Muscle of leg (tissue), 9 donors: ENCODE measurements around the gene CORO1A. TPM values are rescaled to one million over a fixed set of nuclear protein-coding genes. Genes with fewer than 3 reads are reported as not detected.

ENCODE experiments used
- polyA plus RNA-seq, 8 donors: library from polyadenylated mRNA; unstranded; fragments of 120-200 nt; gene quantifications; one replicate each; pipeline versions ENCODE4 v1.2.1 to v1.2.3, GENCODE V29; 2013; ENCODE audit warnings: inconsistent platforms in 1 of 8, low replicate concordance in 1 of 8; ENCODE audit not compliant: insufficient read length in 8 of 8, insufficient read depth in 1 of 8
- total RNA-seq: library from RNA; stranded (reverse); fragments of 120-200 nt; gene quantifications from one replicate; pipeline ENCODE4 v1.2.4, GENCODE V29; 2013

The CORO1A gene
- total and polyA plus RNA-seq, 9 donors: 4.7 to 28.0 (median 20.4) TPM

Other genes starting within 250 kb of the CORO1A start
- gene TMEM219, start 221.5 kb upstream of the CORO1A start, total RNA-seq: 49.5 TPM
- gene TMEM219, start 221.5 kb upstream of the CORO1A start, polyA plus RNA-seq: 10 to 100 TPM; 53.8 to 73.8 (median 62.0) TPM
- 28.0 TPM for gene TAOK2, start 209.7 kb upstream of the CORO1A start, total RNA-seq
- 10 to 100 TPM; 30.8 to 43.3 (median 38.8) TPM for gene TAOK2, start 209.7 kb upstream of the CORO1A start, polyA plus RNA-seq
- gene HIRIP3, start 188.0 kb upstream of the CORO1A start, total RNA-seq: 10.5 TPM
- 10 to 100 TPM; 14.5 to 18.5 (median 17.1) TPM for gene HIRIP3, start 188.0 kb upstream of the CORO1A start, polyA plus RNA-seq
- gene INO80E, start 187.4 kb upstream of the CORO1A start, total RNA-seq: 32.9 TPM
- gene INO80E, start 187.4 kb upstream of the CORO1A start, polyA plus RNA-seq: 10 to 100 TPM; 29.5 to 41.8 (median 36.5) TPM
- gene DOC2A, start 172.6 kb upstream of the CORO1A start, total RNA-seq: 0.22 TPM
- gene DOC2A, start 172.6 kb upstream of the CORO1A start, polyA plus RNA-seq: 1 to 10 TPM in 4 of 8 donors, under 1 TPM in 4; 0.66 to 1.8 (median 0.96) TPM
- gene C16orf92, start 160.4 kb upstream of the CORO1A start, total RNA-seq: not detected
- not detected for gene C16orf92, start 160.4 kb upstream of the CORO1A start, polyA plus RNA-seq
- gene TLCD3B, start 152.3 kb upstream of the CORO1A start, total RNA-seq: 0.40 TPM
- gene TLCD3B, start 152.3 kb upstream of the CORO1A start, polyA plus RNA-seq: 1 to 10 TPM in 1 of 8 donors, under 1 TPM in 7; 0.25 to 1.7 (median 0.72) TPM
- 1,578 TPM for gene ALDOA, start 117.8 kb upstream of the CORO1A start, total RNA-seq
- gene ALDOA, start 117.8 kb upstream of the CORO1A start, polyA plus RNA-seq: 1,000 to 10,000 TPM; 1,252 to 2,647 (median 2,103) TPM
- gene PPP4C, start 107.6 kb upstream of the CORO1A start, total RNA-seq: 39.4 TPM
- 10 to 100 TPM; 64.6 to 77.4 (median 70.4) TPM for gene PPP4C, start 107.6 kb upstream of the CORO1A start, polyA plus RNA-seq
- 0.31 TPM for gene TBX6, start 91.7 kb upstream of the CORO1A start, total RNA-seq
- 1 to 10 TPM in 3 of 8 donors, under 1 TPM in 5; 0.18 to 1.3 (median 0.54) TPM for gene TBX6, start 91.7 kb upstream of the CORO1A start, polyA plus RNA-seq
- 13.9 TPM for gene YPEL3, start 87.4 kb upstream of the CORO1A start, total RNA-seq
- 10 to 100 TPM; 22.3 to 45.8 (median 28.3) TPM for gene YPEL3, start 87.4 kb upstream of the CORO1A start, polyA plus RNA-seq
- gene GDPD3, start 70.1 kb upstream of the CORO1A start, total RNA-seq: 3.3 TPM
- gene GDPD3, start 70.1 kb upstream of the CORO1A start, polyA plus RNA-seq: 1 to 10 TPM; 5.0 to 8.7 (median 6.1) TPM
- 14.9 TPM for gene MAPK3, start 60.4 kb upstream of the CORO1A start, total RNA-seq
- 10 to 100 TPM; 39.4 to 60.0 (median 43.1) TPM for gene MAPK3, start 60.4 kb upstream of the CORO1A start, polyA plus RNA-seq
- gene BOLA2B, start 10.1 kb downstream of the CORO1A start, total RNA-seq: 81.7 TPM
- 10 to 100 TPM; 24.0 to 34.6 (median 30.5) TPM for gene BOLA2B, start 10.1 kb downstream of the CORO1A start, polyA plus RNA-seq
- 11.9 TPM for gene SLX1A, start 10.3 kb downstream of the CORO1A start, total RNA-seq
- gene SLX1A, start 10.3 kb downstream of the CORO1A start, polyA plus RNA-seq: 10 to 100 TPM; 11.1 to 27.3 (median 17.7) TPM
- 6.3 TPM for gene SULT1A3, start 15.7 kb downstream of the CORO1A start, total RNA-seq
- gene SULT1A3, start 15.7 kb downstream of the CORO1A start, polyA plus RNA-seq: 1 to 10 TPM; 2.2 to 6.5 (median 4.2) TPM
- gene NPIPB13, start 64.9 kb downstream of the CORO1A start, total RNA-seq: 2.8 TPM
- gene NPIPB13, start 64.9 kb downstream of the CORO1A start, polyA plus RNA-seq: 1 to 10 TPM; 1.8 to 8.3 (median 4.5) TPM
- gene CD2BP2, start 171.7 kb downstream of the CORO1A start, total RNA-seq: 34.0 TPM
- 10 to 100 TPM; 32.3 to 44.2 (median 38.8) TPM for gene CD2BP2, start 171.7 kb downstream of the CORO1A start, polyA plus RNA-seq
- 16.9 TPM for gene TBC1D10B, start 186.9 kb downstream of the CORO1A start, total RNA-seq
- gene TBC1D10B, start 186.9 kb downstream of the CORO1A start, polyA plus RNA-seq: 10 to 100 TPM; 27.4 to 38.9 (median 33.5) TPM
- 10,279 TPM for gene MYL11, start 191.2 kb downstream of the CORO1A start, total RNA-seq
- gene MYL11, start 191.2 kb downstream of the CORO1A start, polyA plus RNA-seq: 1,000 to 10,000 TPM; 4,424 to 9,154 (median 7,934) TPM
- 0.18 TPM for gene SEPTIN1, start 199.0 kb downstream of the CORO1A start, total RNA-seq
- 1 to 10 TPM; 1.5 to 4.7 (median 2.5) TPM for gene SEPTIN1, start 199.0 kb downstream of the CORO1A start, polyA plus RNA-seq
- gene ZNF48, start 211.8 kb downstream of the CORO1A start, total RNA-seq: 5.7 TPM
- gene ZNF48, start 211.8 kb downstream of the CORO1A start, polyA plus RNA-seq: 1 to 10 TPM; 5.0 to 8.3 (median 6.8) TPM
- gene ZNF771, start 224.0 kb downstream of the CORO1A start, total RNA-seq: 6.9 TPM
- gene ZNF771, start 224.0 kb downstream of the CORO1A start, polyA plus RNA-seq: 1 to 10 TPM; 4.4 to 8.1 (median 7.0) TPM
- 13.0 TPM for gene DCTPP1, start 246.4 kb downstream of the CORO1A start, total RNA-seq
- 10 to 100 TPM; 30.1 to 36.5 (median 34.0) TPM for gene DCTPP1, start 246.4 kb downstream of the CORO1A start, polyA plus RNA-seq